Mesothelial cell of epicardium (in vitro differentiated cells): ENCODE results near the gene KRTAP22-2. TPM values are rescaled to one million over a fixed set of nuclear protein-coding genes. Genes with fewer than 3 reads are reported as not detected.

ENCODE experiments used
- DNase-seq, 2 experiments: peaks; one replicate each; pipeline ENCODE4 v3.0.0; 2021; ENCODE audit warnings: low spot score in 2 of 2; ENCODE audit not compliant: unreplicated experiment in 2 of 2
- H3K27ac Mint-ChIP-seq: 2 replicates; pipeline ENCODE4 v1.8.0; 2021; ENCODE audit warnings: mixed read lengths
- H3K27me3 Mint-ChIP-seq: 2 replicates; pipeline ENCODE4 v1.8.0; 2021; ENCODE audit warnings: low read depth, mixed read lengths
- H3K36me3 Mint-ChIP-seq: 2 replicates; pipeline ENCODE4 v1.8.0; 2021; ENCODE audit warnings: mixed read lengths
- H3K4me1 Mint-ChIP-seq: 2 replicates; pipeline ENCODE4 v1.8.0; 2021; ENCODE audit warnings: mixed read lengths
- H3K4me3 Mint-ChIP-seq: 2 replicates; pipeline ENCODE4 v1.8.0; 2021; ENCODE audit warnings: mild to moderate bottlenecking, moderate library complexity, mixed read lengths
- H3K9me3 Mint-ChIP-seq: 2 replicates; pipeline ENCODE4 v1.8.0; 2021; ENCODE audit warnings: mixed read lengths
- total RNA-seq: library from RNA; stranded (reverse); gene quantifications from 3 replicates; pipeline ENCODE4 v1.2.1, GENCODE V29; 2021
- TF ChIP-seq, protein P1 (sequence below): fragments of 200-600 bp; sonication (generic); IDR thresholded peaks from one replicate; pipeline ENCODE4 v1.5.0; 2021; ENCODE audit warnings: antibody characterized with exemption; ENCODE audit not compliant: unreplicated experiment

KRTAP22-2 gene
- total RNA-seq, 1 donor from 2014 or later: not detected

DNA sequence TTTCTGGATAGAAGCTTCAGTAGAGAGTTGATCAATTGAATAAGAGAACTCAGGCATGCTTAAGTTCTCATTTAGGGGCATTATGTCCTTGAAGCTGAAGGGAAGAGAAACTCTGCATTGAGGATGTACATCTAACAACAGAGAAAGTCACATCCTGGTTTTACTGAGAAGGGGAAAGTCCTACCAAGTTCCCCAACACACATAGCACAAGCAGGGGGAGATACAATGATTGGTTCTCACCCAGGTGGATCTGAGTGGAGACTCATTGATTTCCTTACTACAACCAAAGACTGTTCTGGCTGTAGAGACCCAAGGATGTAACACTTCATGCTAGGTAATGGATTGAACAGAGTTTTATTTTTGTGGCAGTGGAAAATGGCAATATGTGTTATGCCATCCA is 25.0 kb upstream of the KRTAP22-2 start:
- DNase-seq: no peak
- H3K4me3 Mint-ChIP-seq: no peak overlapping the region

DNA sequence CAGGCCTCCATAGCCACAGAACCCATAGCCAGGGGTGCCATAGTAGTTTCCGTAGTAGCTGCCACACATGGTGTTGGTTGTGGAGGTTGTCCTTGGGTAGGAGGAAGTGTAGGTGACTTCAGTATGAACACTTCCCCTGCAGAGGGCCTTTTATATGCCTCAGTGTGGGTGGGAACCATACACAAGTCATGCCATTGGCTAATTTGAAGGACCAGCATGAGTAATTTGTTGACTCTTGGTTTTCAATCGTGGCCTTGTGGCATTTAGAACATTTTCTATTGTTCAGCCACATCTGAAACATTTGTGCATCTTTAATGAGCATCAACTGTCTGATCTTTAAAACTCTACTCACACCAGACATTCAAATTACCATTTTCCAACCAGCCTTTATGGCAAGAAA is 23.6 kb upstream of the KRTAP22-2 start, which contains the start of gene KRTAP6-1:
KRTAP6-1 (minus strand) TSS at position 95 of the 400 bp plus-strand sequence; CDS start at position 69, 26 bp downstream.
- no peaks in the 10 kb centered on the region for H3K27me3 Mint-ChIP-seq

More for the DNA sequence above, 25.0 kb upstream of the KRTAP22-2 start:
- Mint-ChIP-seq H3K27ac (no peak overlapping the region), H3K27me3 (no peaks in the 10 kb centered on the region), H3K4me1 (no peaks in the 10 kb centered on the region), H3K9me3 (peaks cover 61% of the 10 kb centered on the region), H3K36me3 (no peaks in the 10 kb centered on the region)
- TF ChIP-seq, protein P1, sequence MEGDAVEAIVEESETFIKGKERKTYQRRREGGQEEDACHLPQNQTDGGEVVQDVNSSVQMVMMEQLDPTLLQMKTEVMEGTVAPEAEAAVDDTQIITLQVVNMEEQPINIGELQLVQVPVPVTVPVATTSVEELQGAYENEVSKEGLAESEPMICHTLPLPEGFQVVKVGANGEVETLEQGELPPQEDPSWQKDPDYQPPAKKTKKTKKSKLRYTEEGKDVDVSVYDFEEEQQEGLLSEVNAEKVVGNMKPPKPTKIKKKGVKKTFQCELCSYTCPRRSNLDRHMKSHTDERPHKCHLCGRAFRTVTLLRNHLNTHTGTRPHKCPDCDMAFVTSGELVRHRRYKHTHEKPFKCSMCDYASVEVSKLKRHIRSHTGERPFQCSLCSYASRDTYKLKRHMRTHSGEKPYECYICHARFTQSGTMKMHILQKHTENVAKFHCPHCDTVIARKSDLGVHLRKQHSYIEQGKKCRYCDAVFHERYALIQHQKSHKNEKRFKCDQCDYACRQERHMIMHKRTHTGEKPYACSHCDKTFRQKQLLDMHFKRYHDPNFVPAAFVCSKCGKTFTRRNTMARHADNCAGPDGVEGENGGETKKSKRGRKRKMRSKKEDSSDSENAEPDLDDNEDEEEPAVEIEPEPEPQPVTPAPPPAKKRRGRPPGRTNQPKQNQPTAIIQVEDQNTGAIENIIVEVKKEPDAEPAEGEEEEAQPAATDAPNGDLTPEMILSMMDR: no peak

DNA sequence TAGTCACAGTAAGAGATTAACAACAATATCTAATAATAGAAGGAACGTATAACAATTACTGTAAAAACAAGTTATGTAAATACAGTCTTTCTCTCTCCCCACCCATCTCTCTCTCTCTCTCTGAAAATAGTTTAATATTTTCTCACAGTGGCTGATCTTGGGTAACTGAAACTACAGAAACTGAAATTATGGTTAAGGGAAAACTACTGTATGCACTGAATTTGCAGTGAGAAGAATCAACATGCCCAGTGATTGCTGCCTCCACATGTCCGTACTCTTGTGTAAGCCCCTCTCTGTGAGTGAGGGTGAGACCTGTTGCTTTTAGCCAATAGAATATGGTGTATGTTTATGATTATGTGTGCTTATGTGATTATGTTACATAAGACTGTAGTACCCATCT is 21.9 kb upstream of the KRTAP22-2 start:
- no peak overlapping the region for H3K27ac Mint-ChIP-seq
- H3K36me3 Mint-ChIP-seq: no peaks in the 10 kb centered on the region
- H3K4me1 Mint-ChIP-seq: no peaks in the 10 kb centered on the region
- H3K9me3 Mint-ChIP-seq: peaks cover 64% of the 10 kb centered on the region
- TF ChIP-seq, protein P1: no peak
- DNase-seq: no peak
- no peak overlapping the region for H3K4me3 Mint-ChIP-seq
- no peaks in the 10 kb centered on the region for H3K27me3 Mint-ChIP-seq

More for the DNA sequence above, 23.6 kb upstream of the KRTAP22-2 start, which contains the start of gene KRTAP6-1:
- H3K4me1 Mint-ChIP-seq: no peaks in the 10 kb centered on the region
- no peak for DNase-seq
- peaks cover 62% of the 10 kb centered on the region for H3K9me3 Mint-ChIP-seq
- H3K4me3 Mint-ChIP-seq: no peak within 1 kb of the TSS
- no peak within 1 kb of the TSS for H3K27ac Mint-ChIP-seq
- no peaks in the 10 kb centered on the region for H3K36me3 Mint-ChIP-seq
- TF ChIP-seq, protein P1: no peak

DNA sequence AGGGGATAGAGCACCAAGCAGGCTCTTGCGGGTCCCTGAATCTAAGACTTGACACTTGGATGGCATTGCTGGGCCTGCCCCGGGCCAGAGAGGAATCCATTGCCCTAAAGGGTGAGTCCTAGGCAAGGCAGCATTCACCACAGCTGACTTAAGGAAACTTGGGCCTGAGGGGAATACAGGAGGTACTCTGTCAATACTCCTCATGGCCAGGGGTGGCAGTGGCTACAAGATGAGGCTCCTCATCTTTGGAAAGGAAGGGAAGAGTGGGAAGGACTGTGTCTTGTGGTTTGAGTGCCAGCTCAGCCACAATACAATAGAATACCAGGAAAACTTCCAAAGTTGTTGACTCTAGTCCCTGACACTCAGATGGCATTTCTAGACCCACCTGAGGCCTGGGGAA is 15.8 kb upstream of the KRTAP22-2 start:
- Mint-ChIP-seq H3K4me3 (no peak overlapping the region), H3K27ac (no peak overlapping the region), H3K36me3 (no peaks in the 10 kb centered on the region), H3K27me3 (no peaks in the 10 kb centered on the region), H3K9me3 (peaks cover 56% of the 10 kb centered on the region), H3K4me1 (no peaks in the 10 kb centered on the region)
- TF ChIP-seq, protein P1: no peak
- DNase-seq: no peak

DNA sequence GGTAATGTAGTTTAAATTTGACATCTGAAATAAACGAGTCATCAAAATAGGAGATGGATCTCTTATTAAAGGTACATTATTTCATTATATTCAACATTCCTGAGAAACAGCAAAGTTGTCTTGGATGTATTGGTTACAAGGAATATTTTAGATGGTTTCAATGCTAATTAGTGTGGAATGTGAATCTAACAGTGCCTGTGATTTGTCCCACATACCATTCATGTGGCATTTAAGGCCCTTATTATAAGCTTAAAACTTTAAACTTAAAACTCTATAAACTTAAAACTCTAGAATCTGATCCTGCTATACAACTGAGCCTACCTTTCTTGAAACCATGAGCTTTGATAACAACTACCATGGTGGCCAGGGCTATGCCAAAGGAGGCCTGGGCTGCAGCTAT is 10.6 kb upstream of the KRTAP22-2 start, which contains the start of gene KRTAP22-1:
KRTAP22-1 (plus strand) TSS at position 301 of the 400 bp plus-strand sequence.
- peaks cover 53% of the 10 kb centered on the region for H3K9me3 Mint-ChIP-seq
- TF ChIP-seq, protein P1: no peak
- no peaks in the 10 kb centered on the region for H3K27me3 Mint-ChIP-seq
- DNase-seq: no peak
- no peaks in the 10 kb centered on the region for H3K36me3 Mint-ChIP-seq
- H3K4me1 Mint-ChIP-seq: no peaks in the 10 kb centered on the region
- H3K27ac Mint-ChIP-seq: no peak within 1 kb of the TSS
- H3K4me3 Mint-ChIP-seq: no peak within 1 kb of the TSS

DNA sequence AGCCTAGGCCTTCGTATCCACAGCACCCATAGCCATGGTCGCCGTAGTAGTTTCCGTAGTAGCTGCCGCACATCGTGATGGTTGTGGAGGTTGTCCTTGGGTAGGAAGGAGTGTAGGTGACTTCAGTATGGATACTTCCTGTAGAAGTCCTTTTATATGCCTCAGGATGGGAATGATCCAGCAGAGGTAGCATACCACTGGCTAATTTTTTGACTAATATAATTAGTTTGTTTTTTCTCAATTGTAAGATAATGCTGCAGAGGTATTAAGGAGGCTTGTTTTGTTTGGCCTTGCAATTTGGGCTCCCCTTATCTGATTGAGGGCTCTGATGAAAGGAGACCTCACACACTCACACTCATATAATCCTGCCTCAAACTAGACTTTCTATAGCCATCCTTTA is 8.6 kb upstream of the KRTAP22-2 start, which contains the start of gene KRTAP6-2:
KRTAP6-2 (minus strand) TSS at position 101 of the 400 bp plus-strand sequence; CDS start at position 73, 28 bp downstream.
- no peaks in the 10 kb centered on the region for H3K27me3 Mint-ChIP-seq
- TF ChIP-seq, protein P1: no peak
- peaks cover 62% of the 10 kb centered on the region for H3K9me3 Mint-ChIP-seq
- no peaks in the 10 kb centered on the region for H3K4me1 Mint-ChIP-seq
- H3K27ac Mint-ChIP-seq: no peak within 1 kb of the TSS
- no peak for DNase-seq
- no peak within 1 kb of the TSS for H3K4me3 Mint-ChIP-seq
- no peaks in the 10 kb centered on the region for H3K36me3 Mint-ChIP-seq
